Measurements from ENCODE around the gene PYDC1.

- TF ChIP-seq CTCF (IDR thresholded peaks at IDR 0.05) (no peak), POLR2A (IDR thresholded peaks at IDR 0.05) (no peak)
Measured at GRCh38 chr16:31198207-31198882, 18.6 kb downstream of the PYDC1 start.
